ENCODE results near the gene KCTD3. TPM values are rescaled to one million over a fixed set of nuclear protein-coding genes. Genes with fewer than 3 reads are reported as not detected.

KCTD3 gene
- total RNA-seq, 1 donor from 2014 or later = 46.3 TPM

DNA sequence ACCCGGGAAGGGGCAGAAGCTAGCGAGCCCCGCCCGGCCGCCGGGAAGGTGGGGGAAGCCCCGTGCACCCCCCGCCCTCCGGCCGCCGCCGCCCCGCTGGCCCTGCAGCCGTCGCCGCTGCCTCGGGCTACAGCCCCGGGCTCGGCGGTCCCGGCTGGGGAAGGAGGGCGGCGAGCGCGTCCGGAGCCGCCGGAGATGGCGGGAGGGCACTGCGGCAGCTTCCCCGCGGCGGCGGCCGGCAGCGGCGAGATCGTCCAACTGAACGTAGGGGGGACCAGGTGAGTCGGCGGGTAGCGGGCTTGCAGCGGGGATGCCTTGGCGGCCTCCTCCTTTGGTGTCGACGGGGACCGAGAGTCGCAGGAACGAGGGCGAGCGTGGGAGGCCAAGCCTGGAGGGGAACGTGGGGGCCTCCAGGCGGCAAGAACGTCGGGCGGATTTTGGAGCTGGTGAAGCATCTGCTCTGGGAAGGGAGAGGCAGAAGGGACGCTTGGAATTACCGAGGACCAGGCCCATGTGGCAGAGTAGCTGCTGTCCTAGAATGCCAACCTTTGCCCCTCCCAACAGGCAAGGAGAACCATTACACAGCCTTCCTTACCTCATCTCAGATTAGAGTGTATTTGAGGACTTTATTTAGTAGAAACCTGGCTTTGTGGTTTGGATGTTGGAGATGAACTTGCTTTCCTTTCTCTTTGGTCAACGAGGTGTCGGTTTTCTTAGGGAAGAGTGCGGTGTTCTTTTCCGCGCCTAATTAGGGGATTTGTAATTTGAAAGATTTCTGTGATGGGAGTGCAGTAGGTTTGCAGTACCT, 591 bp downstream of the KCTD3 start:
- Mint-ChIP-seq H3K27me3 (ENCODE audit: unreplicated experiment) (peaks cover 4% of the 10 kb centered on the region), H3K27ac (ENCODE audit: unreplicated experiment) (peak overlapping the region; percentile 97), H3K4me1 (ENCODE audit: low read depth, unreplicated experiment) (peaks cover 25% of the 10 kb centered on the region), H3K36me3 (ENCODE audit: unreplicated experiment) (no peaks in the 10 kb centered on the region), H3K4me3 (ENCODE audit: unreplicated experiment) (peak overlapping the region; percentile 96), H3K9me3 (ENCODE audit: unreplicated experiment) (peaks cover 5% of the 10 kb centered on the region)
- peak; percentile 61 for DNase-seq
- TF ChIP-seq, protein P1, sequence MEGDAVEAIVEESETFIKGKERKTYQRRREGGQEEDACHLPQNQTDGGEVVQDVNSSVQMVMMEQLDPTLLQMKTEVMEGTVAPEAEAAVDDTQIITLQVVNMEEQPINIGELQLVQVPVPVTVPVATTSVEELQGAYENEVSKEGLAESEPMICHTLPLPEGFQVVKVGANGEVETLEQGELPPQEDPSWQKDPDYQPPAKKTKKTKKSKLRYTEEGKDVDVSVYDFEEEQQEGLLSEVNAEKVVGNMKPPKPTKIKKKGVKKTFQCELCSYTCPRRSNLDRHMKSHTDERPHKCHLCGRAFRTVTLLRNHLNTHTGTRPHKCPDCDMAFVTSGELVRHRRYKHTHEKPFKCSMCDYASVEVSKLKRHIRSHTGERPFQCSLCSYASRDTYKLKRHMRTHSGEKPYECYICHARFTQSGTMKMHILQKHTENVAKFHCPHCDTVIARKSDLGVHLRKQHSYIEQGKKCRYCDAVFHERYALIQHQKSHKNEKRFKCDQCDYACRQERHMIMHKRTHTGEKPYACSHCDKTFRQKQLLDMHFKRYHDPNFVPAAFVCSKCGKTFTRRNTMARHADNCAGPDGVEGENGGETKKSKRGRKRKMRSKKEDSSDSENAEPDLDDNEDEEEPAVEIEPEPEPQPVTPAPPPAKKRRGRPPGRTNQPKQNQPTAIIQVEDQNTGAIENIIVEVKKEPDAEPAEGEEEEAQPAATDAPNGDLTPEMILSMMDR (IDR thresholded peaks at IDR 0.05; ENCODE audit: partially characterized antibody, unreplicated experiment) = no peak

DNA sequence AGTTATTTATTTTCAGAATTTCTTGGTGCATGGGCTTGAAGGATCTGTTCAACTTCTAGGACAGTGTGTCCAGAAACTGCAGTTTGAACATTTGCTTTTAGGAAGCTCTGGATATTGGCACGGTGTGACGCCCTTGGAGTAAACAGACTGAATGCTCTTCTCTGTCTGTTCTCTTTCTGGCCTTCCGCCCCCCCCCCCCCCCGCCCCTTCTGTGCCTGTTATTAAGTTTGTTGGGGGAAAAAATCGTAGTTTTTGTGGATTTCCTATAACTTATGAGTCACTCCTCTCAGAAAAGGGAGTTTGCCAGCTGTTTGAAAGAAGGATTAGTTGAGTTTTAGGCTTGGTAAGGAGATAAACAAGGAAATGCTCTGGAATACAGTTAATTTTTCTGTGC, 1.2 kb downstream of the KCTD3 start:
- Mint-ChIP-seq H3K4me3 (ENCODE audit: unreplicated experiment) (peak overlapping the region; percentile 96), H3K27ac (ENCODE audit: unreplicated experiment) (peak overlapping the region; percentile 97), H3K9me3 (ENCODE audit: unreplicated experiment) (peaks cover 5% of the 10 kb centered on the region), H3K27me3 (ENCODE audit: unreplicated experiment) (peaks cover 4% of the 10 kb centered on the region), H3K4me1 (ENCODE audit: low read depth, unreplicated experiment) (peaks cover 25% of the 10 kb centered on the region), H3K36me3 (ENCODE audit: unreplicated experiment) (no peaks in the 10 kb centered on the region)
- TF ChIP-seq, protein P1 (IDR thresholded peaks at IDR 0.05; ENCODE audit: partially characterized antibody, unreplicated experiment) = no peak
- no peak for DNase-seq

DNA sequence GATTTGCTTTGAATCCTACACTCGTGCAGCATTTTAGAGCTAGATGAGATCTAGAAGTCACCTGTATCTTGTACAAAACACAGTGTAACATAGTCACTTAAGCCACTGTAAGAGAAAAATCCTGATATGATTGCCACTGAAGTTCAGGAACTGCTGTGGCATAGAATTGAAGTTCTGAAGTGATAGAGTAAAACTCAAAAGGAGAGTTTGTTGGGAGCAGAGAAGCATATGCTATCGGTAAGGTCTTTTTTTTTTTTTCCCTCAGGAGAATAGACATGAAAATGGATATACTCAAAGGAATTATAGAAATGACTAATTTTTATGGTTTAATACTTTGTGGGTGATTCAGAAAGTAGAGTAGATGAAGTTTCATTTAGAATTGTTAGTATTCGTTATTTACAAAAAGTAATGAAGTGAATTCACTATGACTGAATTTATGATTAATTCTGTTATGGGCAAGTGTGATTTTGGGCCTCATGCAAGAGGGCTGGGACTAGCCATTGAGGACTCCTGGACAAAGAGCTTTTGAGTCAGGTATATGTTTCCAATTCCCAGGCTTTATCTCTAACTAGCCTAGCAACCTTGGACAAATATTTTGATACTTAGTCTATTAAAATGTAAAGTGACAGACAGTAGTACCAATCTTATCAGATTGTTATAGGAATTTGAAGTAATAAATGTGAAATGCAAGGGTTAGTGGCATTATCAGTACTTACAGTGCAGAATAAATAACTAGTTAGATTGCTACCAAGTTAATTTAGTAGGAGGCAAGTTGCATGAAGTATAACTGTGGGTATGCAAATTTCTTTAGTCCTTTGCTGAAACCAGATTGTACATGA, 3.1 kb downstream of the KCTD3 start:
- H3K9me3 Mint-ChIP-seq (ENCODE audit: unreplicated experiment) = peaks cover 5% of the 10 kb centered on the region
- peak overlapping the region; percentile 72 for H3K4me3 Mint-ChIP-seq (ENCODE audit: unreplicated experiment)
- no peak overlapping the region for H3K27ac Mint-ChIP-seq (ENCODE audit: unreplicated experiment)
- TF ChIP-seq, protein P1 (IDR thresholded peaks at IDR 0.05; ENCODE audit: partially characterized antibody, unreplicated experiment) = no peak
- peaks cover 4% of the 10 kb centered on the region for H3K27me3 Mint-ChIP-seq (ENCODE audit: unreplicated experiment)
- DNase-seq = no peak
- no peaks in the 10 kb centered on the region for H3K36me3 Mint-ChIP-seq (ENCODE audit: unreplicated experiment)
- peaks cover 25% of the 10 kb centered on the region for H3K4me1 Mint-ChIP-seq (ENCODE audit: low read depth, unreplicated experiment)

DNA sequence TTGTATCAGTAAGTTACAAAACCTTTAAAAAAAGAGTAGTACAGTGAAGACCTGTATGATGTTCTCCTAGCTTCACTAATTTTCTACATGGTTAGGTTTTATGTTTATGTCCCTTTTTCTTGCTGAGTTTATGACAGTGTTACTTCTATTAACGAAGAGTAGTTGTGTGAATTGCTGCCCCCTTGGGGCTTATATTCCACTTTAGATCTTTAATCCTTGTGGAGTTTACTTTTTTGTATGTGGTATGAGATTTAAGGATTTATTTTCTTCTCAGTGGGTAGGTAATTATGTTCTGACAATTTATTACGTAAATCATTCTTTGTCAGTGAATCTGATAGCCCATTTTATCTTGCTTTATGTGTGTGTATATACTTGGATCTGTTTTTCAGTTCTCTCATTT, 14.8 kb downstream of the KCTD3 start:
- H3K4me1 Mint-ChIP-seq (ENCODE audit: low read depth, unreplicated experiment) = no peaks in the 10 kb centered on the region
- DNase-seq = no peak
- peaks cover 12% of the 10 kb centered on the region for H3K36me3 Mint-ChIP-seq (ENCODE audit: unreplicated experiment)
- H3K4me3 Mint-ChIP-seq (ENCODE audit: unreplicated experiment) = no peak overlapping the region
- H3K27ac Mint-ChIP-seq (ENCODE audit: unreplicated experiment) = no peak overlapping the region
- TF ChIP-seq, protein P1 (IDR thresholded peaks at IDR 0.05; ENCODE audit: partially characterized antibody, unreplicated experiment) = no peak
- H3K9me3 Mint-ChIP-seq (ENCODE audit: unreplicated experiment) = no peaks in the 10 kb centered on the region
- H3K27me3 Mint-ChIP-seq (ENCODE audit: unreplicated experiment) = peaks cover 2% of the 10 kb centered on the region
